Stimulated activated CD8-positive, alpha-beta memory T cell treated with anti-CD3 and anti-CD28 coated beads, Interleukin-7, amount 100 ng/mL, for 1 hour (primary cell): Measurements from ENCODE around the gene PDE9A.
"Not testable (repeated sequence)": the region's sequence is repeated elsewhere in the genome, so short reads cannot be mapped to it uniquely, and the experiment has no call there.

Experiments used
- DNase-seq, 2 donors: peaks; one replicate each; pipeline ENCODE4 v3.0.0-alpha.2; 2020; ENCODE audit warnings: low read depth in 2 of 2

Gene PDE9A

DNA sequence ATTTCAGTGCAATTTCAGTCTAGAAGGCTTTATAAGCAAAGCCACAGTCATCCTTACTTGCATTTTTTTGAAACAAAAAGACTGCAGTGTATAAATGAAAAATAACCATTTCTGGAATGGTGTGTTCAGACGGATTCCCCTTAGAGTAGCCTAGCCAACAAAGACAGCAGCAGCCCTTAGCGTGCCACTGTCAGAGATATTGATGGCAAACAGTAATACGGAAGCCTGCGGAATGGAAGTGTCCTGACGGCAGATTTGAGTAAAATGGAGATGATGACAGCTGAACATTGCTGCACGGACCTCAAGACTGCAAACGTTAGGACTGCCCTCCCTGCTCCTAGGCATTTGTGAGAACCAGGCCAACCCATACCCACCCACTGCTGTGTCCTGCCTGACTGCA lies 54.7 kb downstream of the PDE9A start:
- no peak for DNase-seq

- DNase-seq: not testable (repeated sequence)
Observed at GRCh38 chr21:42708916-42709315, 55.5 kb downstream of the PDE9A start.

DNA sequence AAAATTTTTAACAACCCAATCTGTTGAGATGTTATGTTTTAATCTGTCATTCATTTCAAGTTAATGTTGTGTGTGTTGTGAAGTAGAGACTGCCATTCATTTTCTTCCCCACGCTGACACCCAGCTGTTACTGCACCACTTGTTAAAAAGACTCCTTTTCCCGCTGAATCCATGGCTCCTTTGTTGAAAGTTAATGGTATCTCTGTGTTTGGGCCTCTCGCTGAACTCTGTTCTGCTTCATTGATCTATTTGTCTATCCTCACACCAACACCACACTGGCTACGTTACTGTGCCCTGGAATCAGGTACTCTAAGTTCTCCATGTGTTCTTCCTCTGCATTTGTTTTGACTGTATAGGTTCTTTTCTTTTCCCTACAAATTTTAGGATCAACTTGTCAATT lies 58.2 kb downstream of the PDE9A start:
- DNase-seq: no peak

DNA sequence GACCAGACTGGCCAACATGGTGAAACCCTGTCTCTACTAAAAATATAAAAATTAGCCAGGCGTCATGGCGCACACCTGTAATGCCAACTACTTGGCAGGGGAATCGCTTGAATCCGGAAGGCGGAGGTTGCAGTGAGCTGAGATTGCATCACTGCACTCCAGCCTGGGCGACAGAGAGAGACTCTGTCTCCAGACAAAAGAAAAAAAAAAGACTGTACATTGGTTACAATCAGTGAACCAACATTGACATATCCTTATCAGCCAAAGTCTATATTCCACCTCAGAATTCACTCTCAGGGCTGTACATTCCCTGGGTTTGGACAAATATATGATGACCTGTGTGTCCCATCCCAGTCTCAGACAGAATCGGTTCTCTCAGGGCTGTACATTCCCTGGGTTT lies 62.0 kb downstream of the PDE9A start:
- not testable (repeated sequence) for DNase-seq

DNA sequence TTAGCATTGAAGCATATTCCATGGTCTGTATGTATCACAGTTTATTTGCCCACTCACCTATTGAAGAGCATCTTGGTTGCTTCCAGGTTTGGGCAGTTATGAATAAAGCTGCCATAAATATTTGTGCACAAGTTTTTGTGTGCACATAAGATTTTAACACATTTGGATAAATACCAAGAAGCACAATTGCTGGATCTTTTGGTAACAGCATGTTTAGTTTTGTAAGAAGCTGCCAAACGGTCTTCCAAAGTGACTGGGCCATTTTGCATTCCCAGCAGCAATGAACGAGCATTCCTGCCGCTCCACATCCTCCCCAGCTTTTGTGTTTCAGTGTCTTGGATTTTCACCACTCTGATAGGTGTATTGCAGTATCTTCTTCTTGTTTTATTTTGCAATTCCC lies 62.7 kb downstream of the PDE9A start:
- DNase-seq: no peak

GRCh38 chr21:42720484-42720883 lies 67.1 kb downstream of the PDE9A start:
- not testable (repeated sequence) for DNase-seq

DNA sequence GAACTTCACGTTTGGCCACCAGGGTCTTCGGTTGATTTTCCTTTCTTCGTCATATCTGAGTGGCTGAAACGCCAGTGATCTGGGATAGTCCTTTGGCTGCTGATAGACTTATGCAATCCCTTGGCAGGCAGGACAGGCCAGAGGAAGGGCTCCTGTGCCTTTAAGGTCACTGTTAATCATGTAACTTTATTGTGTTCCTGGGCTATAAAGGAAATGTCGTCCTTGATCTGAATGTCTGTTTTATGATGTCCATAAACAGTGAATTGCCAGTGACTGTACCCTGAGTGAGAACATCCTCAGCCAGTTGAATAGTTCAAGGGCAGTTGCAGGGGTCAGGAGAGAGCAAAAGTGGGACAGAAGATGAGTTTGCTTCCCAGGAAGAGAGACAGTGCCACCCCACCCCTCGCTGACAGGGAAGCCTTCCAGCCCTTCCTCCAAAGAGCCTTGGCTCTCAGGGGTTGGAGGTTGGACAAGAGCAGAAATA lies 68.0 kb downstream of the PDE9A start:
- no peak for DNase-seq

GRCh38 chr21:42722153-42722552 lies 68.7 kb downstream of the PDE9A start:
- DNase-seq: no peak

- no peak for DNase-seq
Observed at GRCh38 chr21:42722808-42723473, 69.5 kb downstream of the PDE9A start.

DNA sequence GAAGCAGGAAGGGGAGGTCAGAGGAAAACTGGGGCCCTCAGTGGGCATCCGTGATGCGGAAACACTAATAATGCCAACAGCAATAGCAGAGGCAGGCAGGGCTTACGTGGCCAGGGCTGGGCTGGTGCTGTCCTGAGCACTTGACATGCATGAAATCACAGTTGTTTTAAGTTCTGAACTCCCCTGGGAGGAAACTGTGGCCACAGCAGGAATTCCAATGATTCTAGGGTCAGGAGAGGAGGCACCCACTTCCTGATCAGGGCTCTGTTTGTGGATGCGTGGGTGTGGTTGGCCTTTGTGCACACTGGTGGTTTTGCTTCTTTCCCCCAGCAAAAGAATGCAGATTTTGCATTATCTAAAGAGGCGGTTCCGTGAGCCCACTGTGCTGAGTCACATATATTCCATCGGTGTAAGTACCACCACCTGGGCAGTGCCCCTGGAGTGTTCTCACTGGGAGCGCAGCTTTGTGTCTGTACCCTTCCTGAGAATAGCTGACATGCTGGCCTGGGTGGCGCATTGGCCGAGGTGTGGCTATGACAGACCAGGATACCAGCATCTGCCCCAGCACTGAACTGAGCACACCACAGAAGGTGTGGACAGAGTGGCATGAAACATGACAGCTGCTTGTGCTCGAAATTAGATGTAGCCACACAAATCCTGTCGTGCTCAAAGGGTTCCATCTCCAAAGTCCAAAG lies 71.0 kb downstream of the PDE9A start:
- no peak for DNase-seq

DNA sequence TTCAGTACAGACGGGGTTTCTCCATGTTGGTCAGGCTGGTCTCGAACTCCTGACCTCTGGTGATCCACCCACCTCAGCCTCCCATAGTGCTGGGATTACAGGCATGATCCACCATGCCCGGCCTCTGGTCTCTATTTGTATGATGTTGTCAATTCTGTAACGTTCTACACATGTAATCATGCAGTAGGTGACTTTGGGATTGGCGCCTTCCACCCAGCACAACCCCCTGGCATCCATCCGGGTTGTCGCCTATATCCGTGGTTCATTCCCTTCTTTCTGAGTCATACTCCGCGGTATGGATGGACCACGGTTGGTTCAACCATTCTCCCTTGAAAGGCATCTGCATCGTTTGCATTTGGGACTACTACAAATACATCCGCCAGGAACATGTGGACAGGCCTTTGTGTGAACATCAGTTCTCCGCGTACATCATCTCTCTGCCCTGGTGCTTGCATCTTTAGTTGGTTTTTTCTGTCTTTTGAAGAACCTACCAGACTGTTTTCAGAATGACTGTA lies 72.1 kb downstream of the PDE9A start:
- DNase-seq: no peak

DNA sequence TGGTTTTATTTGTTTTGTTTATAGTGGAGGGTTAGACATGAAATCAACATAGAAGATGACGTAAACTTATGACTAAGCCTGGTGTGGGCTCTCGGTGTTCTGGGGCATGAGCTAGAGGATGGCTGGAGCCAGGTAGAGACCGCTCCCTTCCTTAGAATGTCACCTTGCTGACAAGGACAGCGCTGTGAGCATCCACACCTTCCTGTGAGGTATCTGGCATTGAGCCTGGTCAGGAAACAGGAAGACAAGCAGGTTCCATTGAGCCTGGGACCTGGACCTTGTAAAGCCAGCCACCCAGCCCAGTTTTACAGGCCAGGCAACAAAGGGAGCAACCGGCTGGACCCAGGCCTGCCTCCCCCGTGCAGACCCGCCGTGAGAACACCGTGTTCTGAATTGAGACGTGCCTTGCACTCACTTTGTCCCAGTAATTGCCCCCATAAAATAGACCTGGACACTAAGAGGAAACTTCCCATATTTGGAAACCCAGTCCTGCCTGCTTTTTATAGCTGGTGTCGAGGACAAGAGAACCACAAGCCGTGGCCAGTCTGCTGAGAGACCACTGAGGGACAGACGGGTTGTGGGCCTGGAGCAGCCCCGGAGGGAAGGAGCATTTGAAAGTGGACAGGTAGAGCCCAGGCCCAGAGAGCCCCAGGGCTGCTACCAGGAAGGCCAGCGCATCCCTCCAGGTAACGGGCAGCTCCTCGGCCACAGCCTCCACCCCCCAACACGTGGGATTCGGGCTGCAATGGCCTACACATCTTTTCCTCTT lies 78.0 kb downstream of the PDE9A start:
- no peak for DNase-seq

DNA sequence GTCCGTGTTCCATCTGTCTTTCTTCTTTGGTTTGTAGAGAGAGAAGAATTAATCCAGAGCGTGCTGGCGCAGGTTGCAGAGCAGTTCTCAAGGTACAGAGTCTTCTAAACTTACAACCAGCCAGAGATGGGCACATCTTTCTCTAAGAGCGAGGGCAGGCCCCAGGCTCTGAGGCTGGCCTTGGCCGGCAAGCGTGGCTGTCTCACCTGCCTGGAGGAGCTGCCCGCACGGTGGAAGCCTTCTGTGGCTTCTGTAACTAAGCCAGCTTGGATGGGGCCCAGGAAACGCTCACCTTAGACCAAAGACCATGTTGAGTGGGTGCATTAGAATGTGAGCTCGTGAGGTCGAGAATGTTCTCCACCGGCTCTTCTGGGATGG lies 78.6 kb downstream of the PDE9A start:
- DNase-seq: no peak

DNA sequence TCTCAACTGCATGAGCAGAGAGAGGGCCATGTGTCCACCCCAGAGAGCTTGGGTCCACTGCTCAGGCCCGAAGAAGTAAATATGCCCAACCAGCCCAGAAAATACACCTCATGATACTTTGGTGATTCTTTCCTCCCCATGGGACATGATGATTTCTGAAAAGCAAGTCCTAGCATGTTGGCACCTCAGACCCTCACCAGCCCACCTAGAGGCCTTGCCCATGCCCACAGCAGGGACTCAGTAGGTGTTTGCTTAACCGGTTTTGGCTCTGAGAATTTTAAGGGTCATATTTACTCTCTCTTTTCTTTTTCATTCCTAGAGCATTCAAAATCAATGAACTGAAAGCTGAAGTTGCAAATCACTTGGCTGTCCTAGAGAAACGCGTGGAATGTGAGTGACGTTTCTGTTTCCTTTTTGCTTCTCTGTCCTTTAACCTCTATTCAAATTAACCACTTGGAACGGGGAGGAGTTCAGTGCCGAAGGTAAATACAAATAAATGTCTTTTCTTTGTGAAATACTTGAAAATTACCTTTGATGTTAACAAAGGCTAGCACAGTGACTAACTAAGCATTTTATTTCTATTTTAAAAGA lies 79.7 kb downstream of the PDE9A start:
- no peak for DNase-seq

DNA sequence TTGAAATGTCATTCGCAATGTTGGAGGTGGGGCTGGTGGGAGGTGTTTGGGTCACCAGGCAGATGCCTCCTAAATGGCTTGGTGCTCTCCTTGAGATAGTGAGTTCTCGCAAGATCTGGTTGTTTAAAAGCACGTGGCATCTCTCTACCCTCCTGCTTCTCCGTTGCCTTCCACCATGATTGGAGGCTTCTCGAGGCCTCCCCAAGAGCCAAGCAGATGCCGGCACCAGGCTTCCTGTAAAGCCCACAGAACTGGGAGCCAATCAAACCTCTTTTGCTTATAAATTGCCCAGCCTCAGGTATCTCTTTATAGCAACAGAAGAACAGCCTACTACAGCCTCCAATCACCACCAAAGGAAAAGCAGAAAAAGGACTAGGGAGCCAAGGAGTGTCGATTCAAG lies 80.5 kb downstream of the PDE9A start:
- no peak for DNase-seq

- no peak for DNase-seq
Observed at GRCh38 chr21:42734323-42734971, 81.0 kb downstream of the PDE9A start.

GRCh38 chr21:42735061-42735460 lies 81.6 kb downstream of the PDE9A start:
- DNase-seq: no peak

GRCh38 chr21:42735944-42736343 lies 82.5 kb downstream of the PDE9A start:
- DNase-seq: no peak

- DNase-seq: no peak
Observed at GRCh38 chr21:42736646-42737350, 83.4 kb downstream of the PDE9A start.

DNA sequence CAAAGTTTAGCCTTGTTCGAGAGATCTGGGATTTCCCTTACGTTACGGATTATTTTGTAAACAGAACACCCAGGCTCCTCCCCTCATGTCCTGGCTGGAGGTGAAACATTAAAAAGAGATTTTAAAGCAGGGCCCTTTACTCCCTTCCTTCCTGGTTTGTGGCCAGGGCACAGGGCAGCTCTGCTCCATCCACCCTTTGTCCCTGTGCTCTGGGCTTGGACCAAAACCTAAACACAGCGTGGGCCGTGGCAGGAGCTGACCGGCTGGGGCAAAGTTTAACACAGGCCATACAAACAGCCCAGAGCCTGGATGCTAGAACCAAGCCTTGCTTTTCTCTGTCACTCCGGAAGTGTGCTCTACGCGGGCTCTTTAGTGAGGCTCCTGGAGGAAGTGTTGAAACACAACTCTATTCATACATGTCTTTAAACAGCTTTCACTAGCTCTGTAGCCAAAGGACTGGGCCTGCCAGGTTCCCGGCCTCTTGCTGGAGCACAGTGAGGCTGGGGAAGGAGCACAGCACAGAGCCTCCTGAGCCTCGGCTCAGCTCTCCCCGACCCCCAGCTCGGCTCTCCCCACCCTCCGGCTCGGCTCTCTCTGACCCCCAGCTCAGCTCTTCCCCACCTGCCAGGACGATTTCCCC lies 84.7 kb downstream of the PDE9A start:
- DNase-seq: no peak
